CD4-positive, alpha-beta T cell treated with Interleukin-17A for 1 hour (primary cell): ENCODE data around the gene GALNT9.
"Not testable (repeated sequence)": the region's sequence is repeated elsewhere in the genome, so short reads cannot be mapped to it uniquely, and the experiment has no call there.

Experiments
- DNase-seq: peaks from one replicate; pipeline ENCODE4 v3.0.0-alpha.2; 2020

GALNT9 gene

DNA sequence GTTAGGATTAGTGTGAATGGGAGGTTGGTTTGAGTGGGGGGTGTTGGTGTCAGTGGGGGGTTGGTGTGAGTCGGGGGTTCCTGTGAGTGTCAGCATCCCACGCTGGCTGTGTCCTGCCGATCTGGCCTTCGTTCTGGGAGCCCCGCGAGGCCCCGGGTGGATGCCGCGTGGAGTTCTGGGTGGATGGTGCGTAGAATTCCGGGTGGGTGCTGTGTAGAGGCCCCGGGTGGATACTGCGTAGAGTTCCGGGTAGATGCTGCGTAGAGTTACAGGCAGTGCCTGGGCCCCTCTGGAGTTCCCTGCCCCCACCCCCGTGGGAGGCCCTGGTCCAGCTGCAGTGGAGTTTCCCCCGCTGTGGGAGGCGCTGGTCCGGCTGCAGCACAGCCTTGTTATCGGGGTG is 176.4 kb downstream of the GALNT9 start:
- DNase-seq = no peak

DNA sequence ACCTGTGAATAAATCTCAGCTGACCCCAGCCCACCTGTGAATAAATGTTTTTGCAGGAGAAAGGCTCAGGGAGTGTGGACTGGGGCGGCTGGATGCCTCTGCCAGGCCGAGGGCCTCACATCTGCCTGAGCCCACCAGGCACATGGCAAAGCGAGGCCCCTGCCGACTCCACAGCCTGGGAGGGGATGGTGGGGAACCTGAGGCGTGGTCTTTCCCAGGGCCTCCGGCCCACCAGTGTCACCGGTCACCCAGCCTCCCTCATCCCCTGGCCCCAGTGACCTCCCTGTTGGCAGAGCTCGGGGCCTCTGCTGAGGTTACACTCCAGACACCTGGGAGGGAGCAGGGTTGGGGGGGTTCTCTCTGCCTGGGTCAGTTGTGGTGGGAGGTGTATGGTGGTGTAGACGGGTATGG is 177.0 kb downstream of the GALNT9 start:
- no peak for DNase-seq

DNA sequence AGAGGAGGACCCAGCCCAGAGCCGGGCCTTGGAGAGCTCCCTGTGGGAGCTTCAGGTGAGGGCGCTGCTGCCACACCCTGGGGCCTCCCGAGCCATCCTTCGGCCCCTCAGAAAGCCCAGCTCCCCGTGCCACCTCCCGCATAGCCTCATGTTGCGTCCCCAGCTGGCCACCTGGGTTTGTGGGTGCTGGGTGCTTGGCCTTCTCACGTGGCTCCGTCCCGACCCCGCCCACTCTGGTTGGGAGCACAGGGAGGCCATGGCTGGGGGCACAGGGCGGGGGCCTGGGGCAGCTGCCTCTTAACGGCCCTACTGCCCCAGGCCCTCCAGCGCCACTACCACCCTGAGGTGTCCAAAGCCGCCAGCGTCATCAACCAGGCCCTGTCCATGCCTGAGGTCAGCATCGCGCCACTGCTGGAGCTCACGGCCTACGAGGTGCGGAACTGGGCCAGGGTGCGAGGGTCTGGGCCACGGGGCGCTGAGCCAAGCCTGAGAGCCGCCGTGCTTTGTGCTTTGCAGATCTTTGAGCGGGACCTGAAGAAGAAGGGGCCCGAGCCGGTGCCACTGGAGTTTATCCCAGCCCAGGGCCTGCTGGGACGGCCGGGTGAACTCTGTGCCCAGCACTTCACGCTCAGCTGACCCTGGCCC is 177.5 kb downstream of the GALNT9 start:
- no peak for DNase-seq

DNA sequence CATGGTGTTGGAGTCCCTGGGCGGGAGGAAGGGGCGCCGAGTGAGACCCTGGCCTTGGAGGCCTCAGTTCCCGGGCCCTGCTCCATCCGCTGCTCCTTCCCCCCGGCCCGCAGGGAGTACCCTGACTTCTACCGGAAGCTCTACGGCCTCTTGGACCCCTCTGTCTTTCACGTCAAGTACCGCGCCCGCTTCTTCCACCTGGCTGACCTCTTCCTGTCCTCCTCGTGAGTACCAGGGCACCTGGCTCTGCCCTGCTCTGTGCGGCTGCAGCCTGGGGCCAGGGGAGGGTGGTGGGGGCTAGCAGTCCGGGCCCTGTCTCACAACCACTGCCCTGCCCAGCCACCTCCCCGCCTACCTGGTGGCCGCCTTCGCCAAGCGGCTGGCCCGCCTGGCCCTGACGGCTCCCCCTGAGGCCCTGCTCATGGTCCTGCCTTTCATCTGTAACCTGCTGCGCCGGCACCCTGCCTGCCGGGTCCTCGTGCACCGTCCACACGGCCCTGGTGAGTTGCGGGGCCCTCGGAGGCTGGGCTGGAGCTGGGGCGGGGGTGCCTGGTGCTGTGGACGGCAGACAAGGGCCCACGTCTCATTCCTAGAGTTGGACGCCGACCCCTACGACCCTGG is 178.1 kb downstream of the GALNT9 start:
- no peak for DNase-seq

DNA sequence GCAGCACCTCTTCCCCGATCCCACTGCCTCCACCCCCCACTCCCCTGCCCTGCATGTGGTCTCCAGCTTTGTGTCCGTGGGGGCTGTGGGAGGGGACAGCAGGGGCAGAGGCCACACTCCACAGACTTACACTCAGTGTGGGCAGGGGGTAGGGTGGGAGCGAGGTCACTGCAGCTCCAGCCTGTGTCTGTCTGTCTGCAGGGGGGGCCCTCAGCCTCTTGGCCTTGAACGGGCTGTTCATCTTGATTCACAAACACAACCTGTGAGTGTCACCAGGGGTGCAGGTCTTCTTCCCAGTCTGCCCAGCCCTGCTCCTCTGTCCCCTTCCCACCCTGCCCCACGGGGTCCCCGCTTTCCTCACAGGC is 178.6 kb downstream of the GALNT9 start:
- no peak for DNase-seq

DNA sequence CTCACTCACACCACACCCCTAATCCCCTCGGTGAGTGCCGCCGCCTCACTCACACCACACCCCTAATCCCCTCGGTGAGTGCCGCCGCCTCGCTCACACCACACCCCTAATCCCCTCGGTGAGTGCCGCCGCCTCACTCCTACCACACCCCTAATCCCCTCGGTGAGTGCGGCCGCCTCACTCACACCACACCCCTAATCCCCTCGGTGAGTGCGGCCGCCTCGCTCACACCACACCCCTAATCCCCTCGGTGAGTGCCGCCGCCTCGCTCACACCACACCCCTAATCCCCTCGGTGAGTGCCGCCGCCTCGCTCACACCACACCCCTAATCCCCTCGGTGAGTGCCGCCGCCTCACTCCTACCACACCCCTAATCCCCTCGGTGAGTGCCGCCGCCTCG is 179.9 kb downstream of the GALNT9 start:
- DNase-seq = not testable (repeated sequence)

DNA sequence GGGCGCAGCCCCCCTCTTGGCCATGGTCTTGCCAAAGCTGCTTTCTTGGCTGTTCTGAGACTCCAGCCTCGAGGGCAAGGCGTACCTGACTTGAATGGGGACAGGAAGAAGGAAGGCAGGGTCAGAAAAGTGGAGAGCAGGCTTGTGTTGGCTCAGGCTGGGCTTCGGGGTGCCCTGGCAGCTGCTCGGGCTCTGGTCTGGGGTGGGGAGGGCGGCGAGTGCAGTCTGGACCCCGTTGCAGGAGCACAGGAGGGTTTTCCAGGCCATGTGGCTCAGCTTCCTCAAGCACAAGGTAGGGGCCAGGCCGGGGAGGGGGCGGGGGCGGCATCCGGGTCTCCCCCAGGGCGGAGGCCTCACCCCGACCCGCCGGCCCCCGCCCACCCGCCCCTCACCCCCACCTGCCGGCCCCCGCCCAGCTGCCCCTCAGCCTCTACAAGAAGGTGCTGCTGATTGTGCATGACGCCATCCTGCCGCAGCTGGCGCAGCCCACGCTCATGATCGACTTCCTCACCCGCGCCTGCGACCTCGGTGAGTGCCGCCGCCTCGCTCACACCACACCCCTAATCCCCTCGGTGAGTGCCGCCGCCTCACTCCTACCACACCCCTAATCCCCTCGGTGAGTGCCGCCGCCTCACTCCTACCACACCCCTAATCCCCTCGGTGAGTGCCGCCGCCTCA is 180.9 kb downstream of the GALNT9 start:
- no peak for DNase-seq

DNA sequence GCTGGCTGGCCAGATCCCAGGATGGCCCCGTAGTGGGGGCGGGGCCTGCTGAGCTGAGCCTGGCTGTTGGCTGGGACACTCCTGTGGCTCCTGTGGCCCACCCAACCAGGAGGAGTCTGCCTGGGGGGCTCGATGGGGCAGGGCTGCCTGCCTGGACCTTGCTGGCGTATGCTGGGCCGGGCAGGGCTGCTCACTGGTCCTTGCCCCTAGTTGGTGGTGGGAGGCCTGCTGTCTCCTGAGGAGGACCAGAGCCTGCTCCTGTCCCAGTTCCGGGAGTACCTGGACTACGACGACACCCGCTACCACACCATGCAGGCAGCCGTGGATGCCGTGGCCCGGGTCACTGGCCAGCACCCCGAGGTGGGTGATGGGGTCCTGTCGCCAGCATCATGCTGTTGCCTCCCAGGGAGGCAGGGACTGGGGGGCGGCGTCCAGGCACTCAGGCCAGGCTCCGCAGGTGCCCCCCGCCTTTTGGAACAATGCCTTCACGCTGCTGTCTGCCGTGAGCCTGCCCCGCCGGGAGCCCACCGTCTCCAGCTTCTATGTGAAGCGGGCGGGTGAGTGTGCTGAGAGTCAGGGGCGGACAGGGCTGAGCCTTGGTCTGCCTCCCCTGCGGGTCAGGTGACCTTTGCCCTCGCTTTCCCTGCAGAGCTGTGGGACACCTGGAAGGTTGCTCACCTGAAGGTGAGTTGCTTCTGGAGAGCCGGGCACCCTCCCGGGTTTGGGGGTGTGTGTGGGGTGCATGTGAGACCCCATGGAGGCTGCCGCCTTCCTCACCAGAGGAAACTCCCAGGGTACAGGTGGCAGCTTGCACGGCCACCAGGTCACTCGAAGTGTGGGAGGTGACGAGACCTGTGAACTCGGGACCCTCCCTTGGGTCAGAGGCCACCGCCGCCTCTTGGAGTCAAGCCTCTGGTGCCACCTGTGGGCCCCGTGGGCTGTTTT is 181.7 kb downstream of the GALNT9 start:
- no peak for DNase-seq

DNA sequence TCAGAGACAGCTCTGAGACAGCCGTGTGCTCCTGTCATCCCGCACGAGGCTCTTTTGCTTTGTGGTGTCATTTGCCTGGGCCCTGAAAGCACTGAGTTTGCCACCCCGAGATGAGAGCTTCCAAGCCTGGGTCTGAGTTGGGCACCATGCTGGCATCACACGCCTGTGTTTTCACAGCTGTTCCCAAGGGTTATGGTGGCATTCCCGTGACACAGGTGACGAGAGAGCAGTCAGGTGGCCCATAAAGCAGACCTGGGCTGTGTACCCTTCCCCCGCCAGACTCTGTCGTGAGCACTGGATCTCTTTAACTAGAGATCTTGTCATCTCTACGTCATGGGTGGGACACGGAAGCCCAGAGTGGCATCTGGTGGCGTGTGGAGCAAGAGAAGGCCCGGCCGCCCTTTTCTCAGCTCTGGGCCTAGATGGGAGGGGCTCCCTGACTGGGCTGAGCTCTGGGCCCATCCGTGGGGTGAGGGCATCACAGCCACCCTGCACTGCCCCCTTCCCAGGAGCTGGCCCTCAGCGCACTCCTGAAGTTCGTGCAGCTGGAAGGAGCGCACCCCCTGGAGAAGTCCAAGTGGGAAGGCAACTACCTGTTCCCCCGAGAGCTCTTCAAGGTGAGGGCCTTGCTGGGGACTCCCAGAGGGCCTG is 182.5 kb downstream of the GALNT9 start:
- DNase-seq = no peak
